DOHH2 (cell line): ENCODE results near the gene DGAT2L6.

ENCODE experiments used
- CTCF ChIP-seq: fragments of 200-600 bp; sonication (generic); IDR thresholded peaks from one replicate; pipeline ENCODE4 v1.5.1; 2014; ENCODE audit warnings: antibody characterized with exemption, mild to moderate bottlenecking, low read depth, low read length; ENCODE audit not compliant: poor library complexity, severe bottlenecking
- EZH2phosphoT487 ChIP-seq: fragments of 200-600 bp; sonication (generic); IDR thresholded peaks from 2 replicates; pipeline ENCODE4 v1.6.1; 2017; ENCODE audit warnings: borderline replicate concordance, mild to moderate bottlenecking, antibody characterized with exemption, low read length, moderate library complexity, mixed read lengths

GRCh38 chrX:70190225-70190624 lies 12.9 kb downstream of the DGAT2L6 start:
- TF ChIP-seq CTCF (no peak), EZH2phosphoT487 (no peak)
